ENCODE data around the gene HABP4.

HABP4 gene

DNA sequence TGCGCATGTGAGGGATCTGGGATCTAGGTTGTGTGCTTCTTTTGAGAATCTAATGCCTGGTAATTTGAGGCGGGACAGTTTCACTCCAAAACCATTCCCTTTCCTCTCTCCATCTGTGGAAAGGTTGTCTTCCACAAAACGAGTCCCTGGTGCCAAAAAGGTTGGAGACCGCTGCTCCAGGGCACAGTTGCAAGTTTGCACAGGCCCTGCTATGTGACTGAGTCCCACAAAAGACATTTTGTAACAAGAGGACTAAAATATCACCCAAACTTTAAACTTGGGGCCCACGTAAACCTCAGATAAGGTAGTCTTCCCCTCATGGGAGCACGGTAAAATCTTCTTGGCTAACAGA, 26.0 kb upstream of the HABP4 start:
- Histone ChIP-seq H3K79me2 (ENCODE audit: control insufficient read depth, low read length) (peaks cover 16% of the 10 kb centered on the region), H3K9me2 (replicated peaks; ENCODE audit: control insufficient read depth, low read length) (no peaks in the 10 kb centered on the region), H3K4me2 (ENCODE audit: low read length) (no peak overlapping the region), H4K20me1 (ENCODE audit: control insufficient read depth, insufficient read depth, low read depth, low read length) (no peaks in the 10 kb centered on the region), H3K4me3 (ENCODE audit: low read length) (no peak overlapping the region), H3K9me3 (ENCODE audit: control insufficient read depth, insufficient read depth, low read length) (no peaks in the 10 kb centered on the region), H3F3A (ENCODE audit: control insufficient read depth, insufficient read depth) (peaks cover 11% of the 10 kb centered on the region), H3K4me1 (ENCODE audit: control insufficient read depth, low read length) (peaks cover 18% of the 10 kb centered on the region), H3K36me3 (ENCODE audit: control insufficient read depth, low read length) (peaks cover 7% of the 10 kb centered on the region; the same call in 1 of the 2 replicates), H3K27ac (ENCODE audit: low read depth, low read length) (no peak overlapping the region), H3K27me3 (ENCODE audit: control insufficient read depth, low read length) (no peaks in the 10 kb centered on the region)
- TF ChIP-seq, protein P1, sequence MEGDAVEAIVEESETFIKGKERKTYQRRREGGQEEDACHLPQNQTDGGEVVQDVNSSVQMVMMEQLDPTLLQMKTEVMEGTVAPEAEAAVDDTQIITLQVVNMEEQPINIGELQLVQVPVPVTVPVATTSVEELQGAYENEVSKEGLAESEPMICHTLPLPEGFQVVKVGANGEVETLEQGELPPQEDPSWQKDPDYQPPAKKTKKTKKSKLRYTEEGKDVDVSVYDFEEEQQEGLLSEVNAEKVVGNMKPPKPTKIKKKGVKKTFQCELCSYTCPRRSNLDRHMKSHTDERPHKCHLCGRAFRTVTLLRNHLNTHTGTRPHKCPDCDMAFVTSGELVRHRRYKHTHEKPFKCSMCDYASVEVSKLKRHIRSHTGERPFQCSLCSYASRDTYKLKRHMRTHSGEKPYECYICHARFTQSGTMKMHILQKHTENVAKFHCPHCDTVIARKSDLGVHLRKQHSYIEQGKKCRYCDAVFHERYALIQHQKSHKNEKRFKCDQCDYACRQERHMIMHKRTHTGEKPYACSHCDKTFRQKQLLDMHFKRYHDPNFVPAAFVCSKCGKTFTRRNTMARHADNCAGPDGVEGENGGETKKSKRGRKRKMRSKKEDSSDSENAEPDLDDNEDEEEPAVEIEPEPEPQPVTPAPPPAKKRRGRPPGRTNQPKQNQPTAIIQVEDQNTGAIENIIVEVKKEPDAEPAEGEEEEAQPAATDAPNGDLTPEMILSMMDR (IDR thresholded peaks at IDR 0.05; ENCODE audit: low read depth, low read length, poor library complexity, severe bottlenecking) = no peak
- no peak for TF ChIP-seq EZH2phosphoT487 (IDR thresholded peaks at IDR 0.05; ENCODE audit: borderline replicate concordance, low read length)

DNA sequence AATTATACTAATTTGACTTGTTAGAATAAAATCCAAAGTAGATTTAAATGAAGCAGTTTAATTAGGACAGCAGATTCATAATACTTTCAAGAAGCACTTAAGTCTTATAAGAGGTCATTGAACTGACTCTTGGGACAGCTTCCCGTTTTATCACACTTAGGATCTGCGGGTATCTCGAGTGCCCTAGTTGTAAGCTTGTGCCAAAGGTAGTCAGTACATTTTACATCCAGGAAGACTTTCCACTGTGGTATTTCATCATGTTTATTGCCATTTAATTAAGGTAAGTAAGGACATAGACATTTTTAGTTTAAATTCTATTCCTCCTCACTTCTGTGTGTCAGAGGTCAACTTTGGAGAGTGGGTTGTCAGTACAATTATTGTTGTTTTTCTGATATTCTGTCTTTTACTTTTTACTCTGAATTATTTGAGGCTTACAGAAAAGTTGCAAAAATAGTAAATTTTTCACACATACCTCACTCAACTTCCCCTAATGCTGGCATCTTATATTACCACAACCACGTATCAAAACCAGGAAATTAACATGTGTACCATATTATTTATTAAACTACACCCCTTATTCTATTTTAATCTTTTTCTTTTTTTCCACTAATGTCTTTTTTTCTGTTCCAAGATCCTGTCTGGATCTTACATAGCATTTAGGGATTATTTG, 24.3 kb upstream of the HABP4 start:
- Histone ChIP-seq H3K79me2 (ENCODE audit: control insufficient read depth, low read length) (peaks cover 3% of the 10 kb centered on the region), H3F3A (ENCODE audit: control insufficient read depth, insufficient read depth) (no peaks in the 10 kb centered on the region), H3K27ac (ENCODE audit: low read depth, low read length) (no peak overlapping the region), H3K4me1 (ENCODE audit: control insufficient read depth, low read length) (peaks cover 8% of the 10 kb centered on the region), H4K20me1 (ENCODE audit: control insufficient read depth, insufficient read depth, low read depth, low read length) (no peaks in the 10 kb centered on the region), H3K4me2 (ENCODE audit: low read length) (no peak overlapping the region), H3K9me2 (replicated peaks; ENCODE audit: control insufficient read depth, low read length) (no peaks in the 10 kb centered on the region), H3K27me3 (ENCODE audit: control insufficient read depth, low read length) (no peaks in the 10 kb centered on the region), H3K9me3 (ENCODE audit: control insufficient read depth, insufficient read depth, low read length) (no peaks in the 10 kb centered on the region), H3K4me3 (ENCODE audit: low read length) (no peak overlapping the region), H3K36me3 (ENCODE audit: control insufficient read depth, low read length) (no peaks in the 10 kb centered on the region)
- TF ChIP-seq EZH2phosphoT487 (IDR thresholded peaks at IDR 0.05; ENCODE audit: borderline replicate concordance, low read length) = no peak
- TF ChIP-seq, protein P1 (IDR thresholded peaks at IDR 0.05; ENCODE audit: low read depth, low read length, poor library complexity, severe bottlenecking) = no peak

DNA sequence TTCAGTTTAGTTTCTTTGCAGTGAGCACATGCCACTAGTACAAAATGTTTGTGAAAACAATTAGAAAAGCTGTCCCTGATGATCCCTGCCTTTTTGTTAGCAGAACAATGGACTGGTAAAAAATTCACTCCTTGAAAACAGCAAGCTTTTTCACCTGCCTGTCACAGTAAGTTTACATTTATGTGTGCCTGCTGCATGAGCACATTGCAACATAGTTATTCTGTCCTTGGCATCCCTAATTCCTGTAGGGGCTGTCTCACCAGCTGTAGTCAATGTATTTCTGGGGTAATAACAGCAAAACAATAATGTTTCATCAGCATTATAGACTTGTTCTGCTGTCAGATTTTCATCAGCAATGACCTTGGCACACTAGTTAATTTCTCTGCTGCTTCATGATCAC, 20.2 kb upstream of the HABP4 start:
- Histone ChIP-seq H3K9me3 (ENCODE audit: control insufficient read depth, insufficient read depth, low read length) (no peaks in the 10 kb centered on the region), H3K4me2 (ENCODE audit: low read length) (no peak overlapping the region), H3K4me1 (ENCODE audit: control insufficient read depth, low read length) (no peaks in the 10 kb centered on the region), H3K27me3 (ENCODE audit: control insufficient read depth, low read length) (peaks cover 3% of the 10 kb centered on the region; the same call in 1 of the 2 replicates), H3K79me2 (ENCODE audit: control insufficient read depth, low read length) (no peaks in the 10 kb centered on the region), H4K20me1 (ENCODE audit: control insufficient read depth, insufficient read depth, low read depth, low read length) (no peaks in the 10 kb centered on the region), H3F3A (ENCODE audit: control insufficient read depth, insufficient read depth) (no peaks in the 10 kb centered on the region), H3K4me3 (ENCODE audit: low read length) (no peak overlapping the region), H3K27ac (ENCODE audit: low read depth, low read length) (no peak overlapping the region), H3K9me2 (replicated peaks; ENCODE audit: control insufficient read depth, low read length) (no peaks in the 10 kb centered on the region), H3K36me3 (ENCODE audit: control insufficient read depth, low read length) (no peaks in the 10 kb centered on the region)
- TF ChIP-seq EZH2phosphoT487 (IDR thresholded peaks at IDR 0.05; ENCODE audit: borderline replicate concordance, low read length) = no peak

DNA sequence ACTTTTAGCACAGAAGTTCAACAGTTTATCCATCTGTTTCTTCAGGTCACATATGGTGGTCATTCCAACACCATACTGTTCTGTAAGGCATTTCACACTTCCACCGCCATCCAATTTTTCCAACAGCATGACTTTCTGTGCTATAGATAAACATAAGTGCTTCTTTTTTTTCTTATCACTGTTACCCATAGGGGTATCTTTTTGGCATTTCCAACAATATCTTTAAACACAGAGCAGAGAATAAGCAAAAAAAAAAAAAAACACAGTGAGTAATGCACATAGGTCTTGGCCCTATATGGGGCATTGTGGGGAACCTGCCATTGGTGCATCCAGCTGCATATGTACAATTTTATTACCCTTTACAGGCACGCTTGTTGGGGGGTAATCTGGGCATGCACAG, 19.6 kb upstream of the HABP4 start:
- no peak overlapping the region for H3K4me3 ChIP-seq (ENCODE audit: low read length)
- H4K20me1 ChIP-seq (ENCODE audit: control insufficient read depth, insufficient read depth, low read depth, low read length) = no peaks in the 10 kb centered on the region
- no peaks in the 10 kb centered on the region for H3K36me3 ChIP-seq (ENCODE audit: control insufficient read depth, low read length)
- no peaks in the 10 kb centered on the region for H3K9me3 ChIP-seq (ENCODE audit: control insufficient read depth, insufficient read depth, low read length)
- H3K27ac ChIP-seq (ENCODE audit: low read depth, low read length) = no peak overlapping the region
- TF ChIP-seq, protein P1 (IDR thresholded peaks at IDR 0.05; ENCODE audit: low read depth, low read length, poor library complexity, severe bottlenecking) = no peak
- no peak for TF ChIP-seq EZH2phosphoT487 (IDR thresholded peaks at IDR 0.05; ENCODE audit: borderline replicate concordance, low read length)
- peaks cover 3% of the 10 kb centered on the region; the same call in 1 of the 2 replicates for H3K27me3 ChIP-seq (ENCODE audit: control insufficient read depth, low read length)
- H3F3A ChIP-seq (ENCODE audit: control insufficient read depth, insufficient read depth) = no peaks in the 10 kb centered on the region
- no peak overlapping the region for H3K4me2 ChIP-seq (ENCODE audit: low read length)
- H3K79me2 ChIP-seq (ENCODE audit: control insufficient read depth, low read length) = no peaks in the 10 kb centered on the region
- no peaks in the 10 kb centered on the region for H3K9me2 ChIP-seq (replicated peaks; ENCODE audit: control insufficient read depth, low read length)
- H3K4me1 ChIP-seq (ENCODE audit: control insufficient read depth, low read length) = no peaks in the 10 kb centered on the region
